Measurements from ENCODE around the gene PARK7. TPM values are rescaled to one million over a fixed set of nuclear protein-coding genes. Genes with fewer than 3 reads are reported as not detected.

Gene PARK7
- total RNA-seq, 3 donors from 2014 or later: 135 to 200 (median 186) TPM

- H3K36me3 ChIP-seq (ENCODE audit: low read depth): peaks cover 5% of the 10 kb centered on the region
- H3K4me1 ChIP-seq (ENCODE audit: low read depth): no peaks in the 10 kb centered on the region
- DNase-seq (no peak), ATAC-seq (no peak)
- TF ChIP-seq CTCF (IDR thresholded peaks at IDR 0.05): no peak
- no peaks in the 10 kb centered on the region for H3K9me3 ChIP-seq
- intact Hi-C loops (cut with DNase I, micrococcal nuclease): loop anchor here (10.0 kb wide), 1 partner anchor 325 kb away; the partner anchor contains the start of gene SLC45A1 (in 2 of the 2)
- no peak overlapping the region for H3K4me3 ChIP-seq
Measured at GRCh38 chr1:7989762-7990428, 28.4 kb downstream of the PARK7 start.

DNA sequence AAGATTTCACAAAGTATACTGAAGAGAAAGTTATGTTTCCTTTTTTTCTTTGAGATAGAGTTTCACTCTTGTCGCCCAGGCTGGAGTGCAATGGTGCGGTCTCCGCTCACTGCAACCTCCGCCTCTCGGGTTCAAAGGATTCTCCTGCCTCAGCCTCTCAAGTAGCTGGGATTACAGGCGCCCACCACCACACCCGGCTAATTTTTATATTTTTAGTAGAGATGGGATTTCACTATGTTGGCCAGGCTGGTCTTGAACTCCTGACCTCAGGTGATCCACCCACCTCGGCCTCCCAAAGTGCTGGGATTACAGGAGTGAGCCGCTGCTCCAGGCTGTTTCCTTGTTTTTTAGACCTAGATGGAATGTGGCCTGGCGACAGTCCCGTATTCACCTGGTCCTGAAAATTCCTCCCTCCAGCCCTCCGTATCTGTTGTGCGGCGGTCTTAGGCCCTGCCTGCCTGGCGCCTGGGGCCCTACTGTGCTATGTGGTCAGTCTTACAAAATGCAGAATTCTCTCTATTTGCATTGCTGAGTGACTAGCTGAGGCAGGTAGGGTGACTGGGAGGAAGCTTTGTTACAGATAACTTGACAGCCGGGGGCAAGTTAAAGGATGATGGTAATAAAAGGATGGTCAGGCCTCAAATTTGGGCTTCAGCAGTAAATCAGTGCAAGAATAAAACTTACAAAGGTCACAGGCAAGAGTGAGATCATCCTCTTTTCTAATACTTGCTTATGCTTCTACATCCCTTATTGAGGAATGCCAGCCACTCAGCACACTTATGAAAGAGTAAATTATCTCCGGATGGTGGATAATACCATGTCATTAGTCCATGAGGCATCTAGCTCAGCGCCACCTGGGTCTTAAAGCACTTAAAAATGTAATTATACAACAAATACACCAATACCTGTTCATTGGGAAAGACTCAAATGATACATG, 30.3 kb downstream of the PARK7 start:
- no peak overlapping the region for H3K4me3 ChIP-seq
- TF ChIP-seq CTCF (IDR thresholded peaks at IDR 0.05): no peak
- H3K36me3 ChIP-seq (ENCODE audit: low read depth): no peaks in the 10 kb centered on the region
- ATAC-seq (no peak), DNase-seq (no peak)
- no peaks in the 10 kb centered on the region for H3K4me1 ChIP-seq (ENCODE audit: low read depth)
- intact Hi-C loops (cut with DNase I, micrococcal nuclease): no loop called here
- H3K9me3 ChIP-seq: no peaks in the 10 kb centered on the region

DNA sequence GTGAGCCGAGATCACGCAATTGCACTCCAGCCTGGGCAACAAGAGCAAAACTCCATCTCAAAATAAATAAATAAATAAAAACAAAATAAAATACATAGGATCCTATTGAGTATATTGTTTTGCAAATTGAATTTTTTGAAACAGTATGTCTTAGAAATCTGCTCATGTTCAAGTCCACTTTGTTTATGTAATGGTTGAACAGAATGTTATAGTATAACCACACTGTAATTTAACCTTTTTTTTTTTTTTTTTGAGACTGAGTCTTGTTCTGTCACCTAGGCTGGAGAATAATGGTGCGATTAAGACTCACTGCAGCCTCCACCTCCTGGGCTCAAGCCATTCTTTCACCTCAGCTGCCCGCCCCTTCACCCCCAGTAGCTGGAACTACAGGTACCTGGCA, 31.4 kb downstream of the PARK7 start:
- no peak overlapping the region for H3K4me3 ChIP-seq
- ATAC-seq (no peak), DNase-seq (no peak)
- H3K36me3 ChIP-seq (ENCODE audit: low read depth): no peaks in the 10 kb centered on the region
- no peaks in the 10 kb centered on the region for H3K4me1 ChIP-seq (ENCODE audit: low read depth)
- H3K9me3 ChIP-seq: no peaks in the 10 kb centered on the region
- TF ChIP-seq CTCF (IDR thresholded peaks at IDR 0.05): no peak
- intact Hi-C loops (cut with DNase I, micrococcal nuclease): no loop called here

DNA sequence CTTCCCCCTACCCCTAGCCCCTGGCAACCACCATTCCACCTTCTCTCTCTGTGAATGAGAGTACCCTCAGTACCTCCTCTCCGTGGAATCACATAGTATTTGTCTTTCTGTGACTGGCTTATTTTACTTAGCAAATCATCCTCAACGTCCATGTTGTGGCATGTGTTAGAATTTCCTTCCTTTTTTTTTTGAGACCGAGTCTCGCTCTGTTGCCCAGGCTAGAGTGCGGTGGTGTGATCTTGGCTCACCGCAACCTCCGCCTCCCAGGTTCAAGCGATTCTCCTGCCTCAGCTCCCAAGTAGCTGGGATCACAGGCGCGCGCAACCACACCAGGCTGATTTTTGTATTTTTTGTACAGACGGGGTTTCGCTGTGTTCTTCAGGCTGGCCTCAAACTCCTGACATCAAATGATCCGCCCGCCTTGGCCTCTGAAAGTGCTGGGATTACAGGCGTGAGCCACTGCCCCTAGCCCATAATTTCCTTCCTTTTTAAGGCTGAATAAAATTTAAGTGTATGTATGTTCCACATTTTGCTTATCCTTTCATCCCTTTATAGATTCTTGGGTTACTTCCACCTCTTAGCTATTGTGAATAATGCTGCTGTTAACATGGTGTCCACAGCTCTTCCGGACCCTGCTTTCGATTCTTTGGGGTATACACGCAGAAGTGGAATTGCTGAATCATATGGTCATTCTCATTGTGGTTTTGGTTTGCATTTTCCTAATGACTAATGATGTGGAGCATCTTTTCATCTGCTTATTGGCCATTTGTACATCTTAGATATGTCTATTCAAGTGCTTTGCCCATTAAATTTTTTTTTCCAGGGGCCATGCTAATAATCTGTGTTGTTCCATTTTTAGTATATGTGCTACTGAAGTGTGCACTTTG, 32.3 kb downstream of the PARK7 start:
- ATAC-seq: no peak

More for the DNA sequence above, 32.3 kb downstream of the PARK7 start:
- Histone ChIP-seq H3K36me3 (ENCODE audit: low read depth) (no peaks in the 10 kb centered on the region), H3K9me3 (no peaks in the 10 kb centered on the region), H3K4me1 (ENCODE audit: low read depth) (no peaks in the 10 kb centered on the region), H3K4me3 (no peak overlapping the region)
- no peak for DNase-seq
- no peak for TF ChIP-seq CTCF (IDR thresholded peaks at IDR 0.05)
- intact Hi-C loops (cut with DNase I, micrococcal nuclease): no loop called here
